Measurements from ENCODE around the gene PELI1.

The PELI1 gene

GRCh38 chr2:64153811-64154210 is 9.6 kb upstream of the PELI1 start:
- no peak for DNase-seq (ENCODE audit: low spot score)

- DNase-seq (ENCODE audit: low spot score): no peak
Measured at GRCh38 chr2:64151476-64151875, 7.3 kb upstream of the PELI1 start.

DNA sequence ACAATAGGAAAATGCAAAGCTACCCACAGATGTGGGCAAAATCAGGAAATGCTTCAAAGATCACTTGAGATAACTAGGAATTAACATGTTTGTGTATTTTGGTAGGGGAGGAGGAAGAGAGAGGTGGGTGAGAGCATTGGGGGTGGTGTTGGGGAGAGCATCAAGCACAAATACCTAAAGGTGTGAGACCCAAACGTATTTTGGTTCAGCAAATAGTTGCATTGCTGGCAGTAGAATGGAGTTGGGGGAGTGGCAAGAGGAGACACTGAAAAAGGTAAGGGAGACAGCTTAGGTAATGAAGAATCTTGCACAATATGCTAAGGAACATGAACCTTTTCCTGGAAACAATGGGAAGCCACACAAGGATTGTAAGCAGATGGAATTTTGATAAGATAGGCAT is 1.5 kb upstream of the PELI1 start:
- DNase-seq (ENCODE audit: low spot score): no peak

DNA sequence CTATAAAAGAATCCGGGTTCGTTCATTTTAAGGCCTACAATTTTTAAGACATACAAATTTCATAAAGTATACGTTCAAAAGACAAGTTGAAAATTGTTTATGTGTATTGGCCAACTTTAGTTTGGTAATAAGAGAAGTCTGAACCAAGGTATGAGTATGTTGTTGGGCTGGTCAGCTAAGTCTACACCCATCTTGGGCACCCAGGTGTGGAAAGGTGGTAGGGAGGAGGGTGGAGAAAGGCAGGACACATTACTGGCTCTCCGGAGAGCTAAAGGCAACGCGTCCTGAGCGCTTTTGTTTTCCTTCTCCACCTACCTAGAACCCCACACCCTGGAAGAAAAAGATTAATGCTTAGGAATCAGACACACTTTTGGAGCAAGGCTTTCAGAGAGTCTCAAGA is 899 bp upstream of the PELI1 start:
- no peak for DNase-seq (ENCODE audit: low spot score)

- peak; percentile 52 for DNase-seq (ENCODE audit: low spot score)
Measured at GRCh38 chr2:64143169-64144056, 807 bp downstream of the PELI1 start.

GRCh38 chr2:64142741-64143168 is 1.5 kb downstream of the PELI1 start:
- peak; percentile 38 for DNase-seq (ENCODE audit: low spot score)

DNA sequence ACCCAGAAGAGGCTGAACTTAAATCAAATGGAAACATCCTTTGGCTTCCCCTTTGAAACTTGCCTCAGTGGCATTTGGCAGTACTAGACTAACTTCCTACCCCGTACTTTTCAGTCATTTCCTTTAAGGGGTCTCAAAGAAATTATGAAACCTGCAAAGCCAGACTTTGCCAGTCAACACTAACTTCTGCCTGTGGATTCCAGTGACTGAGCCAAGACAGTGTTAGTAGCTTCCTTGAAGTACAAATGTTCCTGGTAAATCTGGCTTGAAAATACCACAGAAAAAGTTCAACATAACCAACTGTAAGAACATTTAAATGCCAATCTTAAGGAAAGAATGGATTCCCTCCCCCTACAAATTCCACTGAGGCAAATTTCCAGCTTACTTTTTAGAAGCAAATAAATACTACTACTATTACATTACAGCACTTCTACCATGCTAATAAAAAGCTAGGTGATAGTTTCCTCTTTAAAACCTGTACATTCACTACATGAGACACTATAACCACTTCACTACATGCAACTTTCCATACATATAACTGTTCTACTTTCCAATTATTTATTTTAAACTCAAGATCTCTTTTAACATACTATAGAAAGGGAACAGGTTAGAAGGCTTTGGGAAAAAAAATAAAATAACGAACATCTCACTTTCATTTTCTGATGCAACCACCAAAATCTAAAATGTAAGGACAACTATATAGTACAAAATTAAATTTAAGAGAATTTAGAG is 2.4 kb downstream of the PELI1 start:
- DNase-seq (ENCODE audit: low spot score): peak; percentile 14

DNA sequence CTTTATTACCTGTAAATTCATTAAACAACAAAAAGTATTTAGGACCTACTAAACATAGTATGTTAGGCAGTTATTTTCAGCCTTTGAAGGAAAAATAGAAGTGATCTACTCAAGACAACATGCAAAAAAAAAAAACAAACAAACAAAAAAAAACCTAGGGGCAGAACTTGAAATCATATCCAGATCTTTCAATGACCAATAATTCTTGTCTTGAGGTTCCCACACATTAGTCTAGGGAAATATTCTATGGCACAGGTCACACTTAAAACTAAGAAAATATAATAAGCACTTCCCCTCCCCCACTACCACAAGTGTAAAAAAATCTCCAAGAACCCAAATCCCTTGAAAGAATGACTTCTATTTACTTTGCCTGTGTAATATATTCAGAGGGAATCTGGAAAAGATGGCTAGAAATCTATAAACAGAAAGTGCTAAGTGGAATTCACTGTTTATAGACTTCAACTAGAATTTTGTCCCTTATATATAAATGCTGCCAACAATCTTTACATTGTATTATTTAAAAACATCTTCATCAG is 3.5 kb downstream of the PELI1 start:
- DNase-seq (ENCODE audit: low spot score): no peak

- DNase-seq (ENCODE audit: low spot score): no peak
Measured at GRCh38 chr2:64139956-64140355, 4.3 kb downstream of the PELI1 start.

GRCh38 chr2:64137996-64138395 is 6.2 kb downstream of the PELI1 start:
- DNase-seq (ENCODE audit: low spot score): no peak

DNA sequence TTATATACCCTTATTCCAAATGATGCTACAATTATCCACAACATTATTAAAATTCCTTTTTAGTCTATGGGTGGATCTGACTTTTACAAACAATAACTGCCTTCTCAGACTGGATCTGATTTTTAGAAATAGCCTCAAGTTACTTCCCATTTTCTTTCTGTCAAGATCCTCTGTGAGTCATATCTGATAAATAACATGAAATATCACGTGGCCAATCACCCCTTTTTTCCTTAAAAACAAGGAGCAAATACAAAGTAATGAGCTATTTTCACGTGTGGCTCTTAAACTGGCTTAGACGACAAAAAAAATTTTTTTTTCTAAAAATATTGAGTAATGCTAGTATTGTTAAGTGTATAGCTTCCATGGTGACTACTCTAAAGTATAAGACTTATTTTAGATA is 6.7 kb downstream of the PELI1 start:
- no peak for DNase-seq (ENCODE audit: low spot score)

DNA sequence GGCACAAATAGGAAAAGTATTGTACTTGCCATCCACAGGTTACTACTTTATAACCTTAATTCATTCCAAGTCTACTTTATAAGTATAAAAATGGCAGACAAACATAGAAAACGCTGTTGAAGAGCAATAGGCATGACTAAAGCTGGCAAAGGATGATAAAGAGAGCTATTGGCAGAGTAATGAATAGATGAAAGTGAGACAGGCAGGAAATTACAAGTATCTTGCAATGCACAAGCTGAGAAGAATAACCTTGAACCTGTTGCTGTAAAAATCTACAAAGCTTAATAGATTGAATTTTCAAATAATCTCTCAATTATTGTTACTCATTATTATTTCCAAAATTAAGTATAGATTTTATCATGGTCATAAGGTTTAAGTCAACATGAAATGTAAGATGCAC is 8.8 kb downstream of the PELI1 start:
- DNase-seq (ENCODE audit: low spot score): no peak

- no peak for DNase-seq (ENCODE audit: low spot score)
Measured at GRCh38 chr2:64134813-64135212, 9.4 kb downstream of the PELI1 start.

GRCh38 chr2:64133828-64134227 is 10.4 kb downstream of the PELI1 start:
- no peak for DNase-seq (ENCODE audit: low spot score)

GRCh38 chr2:64133354-64133753 is 10.9 kb downstream of the PELI1 start:
- no peak for DNase-seq (ENCODE audit: low spot score)

DNA sequence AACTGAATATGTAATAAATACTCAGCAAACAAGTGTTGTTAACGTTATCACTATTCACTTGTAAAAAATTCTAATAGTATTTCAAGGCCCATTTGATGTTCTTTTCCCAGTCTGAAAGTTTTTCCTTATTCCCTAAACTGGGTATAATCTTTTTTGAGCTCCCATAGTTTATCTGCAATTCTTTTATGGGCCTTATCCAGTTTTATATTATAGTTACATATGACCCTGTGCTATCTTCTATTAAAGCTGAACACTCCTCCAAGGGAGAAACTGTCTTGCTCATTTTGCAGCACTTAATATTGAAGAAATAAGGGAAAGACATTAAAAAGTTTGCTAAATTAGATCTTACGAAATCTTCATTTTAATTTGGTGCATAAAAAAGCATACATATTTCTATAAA is 13.9 kb downstream of the PELI1 start:
- DNase-seq (ENCODE audit: low spot score): no peak

- DNase-seq (ENCODE audit: low spot score): no peak
Measured at GRCh38 chr2:64128943-64129391, 15.3 kb downstream of the PELI1 start.

GRCh38 chr2:64128406-64128805 is 15.8 kb downstream of the PELI1 start:
- DNase-seq (ENCODE audit: low spot score): no peak

GRCh38 chr2:64127119-64127518 is 17.1 kb downstream of the PELI1 start:
- DNase-seq (ENCODE audit: low spot score): no peak

DNA sequence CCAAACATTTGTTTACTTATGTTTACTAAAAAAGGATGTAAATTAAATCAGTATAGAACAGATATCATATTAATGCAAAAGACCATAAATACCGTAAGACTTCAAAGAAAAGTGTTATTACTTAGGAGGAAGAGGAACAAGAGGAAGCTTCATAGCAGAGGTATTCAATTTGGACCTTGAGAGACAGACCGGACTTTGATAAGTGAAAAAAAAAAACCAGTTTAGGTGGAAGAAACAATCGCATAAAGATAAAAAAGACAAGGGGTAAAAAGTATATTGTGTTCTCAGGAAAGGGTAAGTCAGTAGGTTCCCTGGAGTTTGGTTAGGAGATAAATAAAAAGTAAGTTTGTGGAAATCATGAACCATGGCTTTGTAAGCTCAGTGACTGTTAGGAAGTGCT is 17.6 kb downstream of the PELI1 start:
- DNase-seq (ENCODE audit: low spot score): no peak

DNA sequence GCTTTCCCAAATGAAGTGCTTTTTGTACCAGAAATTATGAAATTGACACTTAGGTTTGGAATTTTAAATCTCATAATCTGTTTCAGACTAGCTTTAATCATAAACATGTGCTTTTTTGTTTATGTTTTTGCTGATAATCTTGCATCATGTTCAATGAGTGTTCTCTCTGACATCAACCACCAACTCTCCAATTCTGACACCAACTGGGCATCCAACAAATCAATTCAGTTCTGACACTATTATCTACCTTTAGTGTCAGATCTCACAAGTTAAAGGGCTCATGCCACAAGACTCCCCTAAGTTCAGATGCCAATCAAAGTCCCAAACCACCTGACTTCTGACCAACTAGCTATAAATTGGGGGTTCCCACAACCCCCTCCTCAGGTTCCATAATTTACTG is 19.6 kb downstream of the PELI1 start:
- DNase-seq (ENCODE audit: low spot score): no peak

GRCh38 chr2:64124168-64124567 is 20.1 kb downstream of the PELI1 start:
- DNase-seq (ENCODE audit: low spot score): no peak

GRCh38 chr2:64123740-64124139 is 20.5 kb downstream of the PELI1 start:
- DNase-seq (ENCODE audit: low spot score): no peak
